Thyroid gland (tissue), 4 donors: ENCODE results near the gene ZER1. TPM values are rescaled to one million over a fixed set of nuclear protein-coding genes. Genes with fewer than 3 reads are reported as not detected.
"Not testable (repeated sequence)": the region's sequence is repeated elsewhere in the genome, so short reads cannot be mapped to it uniquely, and the experiment has no call there.

ENCODE experiments used
- DNase-seq, 2 donors: peaks; one replicate each; pipeline ENCODE4 v3.0.0-alpha.2; 2019
- H3K27ac ChIP-seq, 3 donors: fragments of 200-600 bp; sonication (generic); 1 replicate in 2 of 3; 2 replicates in 1 of 3; pipeline ENCODE4 v1.5.1; 2016 to 2019; ENCODE audit warnings: mild to moderate bottlenecking in 1 of 3, moderate library complexity in 1 of 3
- H3K27me3 ChIP-seq: fragments of 200-600 bp; sonication (generic); one replicate; pipeline ENCODE4 v1.5.1; 2019
- H3K36me3 ChIP-seq, 2 donors: fragments of 200-600 bp; sonication (generic); one replicate each; pipeline ENCODE4 v1.5.1; 2016 to 2019
- H3K4me1 ChIP-seq, 2 donors: fragments of 200-600 bp; sonication (generic); one replicate each; pipeline ENCODE4 v1.5.1; 2017 to 2019
- H3K4me3 ChIP-seq, 3 donors: fragments of 200-600 bp; sonication (generic); replicated peaks in 1 of 3; 1 replicate in 2 of 3; 2 replicates in 1 of 3; pipeline ENCODE4 v1.5.1; 2016; ENCODE audit warnings: mild to moderate bottlenecking in 1 of 3
- H3K9me3 ChIP-seq: fragments of 200-600 bp; sonication (generic); one replicate; pipeline ENCODE4 v1.5.1; 2017
- CTCF ChIP-seq, 6 experiments: fragments of 200-600 bp in 3 of 6; fragments of 450-650 bp in 3 of 6; sonication (generic) in 3 of 6; IDR thresholded peaks; one replicate each; pipeline ENCODE4 v1.5.1; 2016 to 2019; ENCODE audit warnings: antibody characterized with exemption in 6 of 6, mild to moderate bottlenecking in 2 of 6, inconsistent platforms in 1 of 6, moderate library complexity in 1 of 6
- POLR2A ChIP-seq, 2 donors: fragments of 450-650 bp; IDR thresholded peaks; one replicate each; pipeline ENCODE4 v1.6.1; 2017; ENCODE audit warnings: antibody characterized with exemption in 2 of 2, mild to moderate bottlenecking in 2 of 2, moderate library complexity in 1 of 2
- WGBS, 2 donors: methylation state at CpG; one replicate each; pipeline ENCODE4 v1.1.5; 2017; 5-methylcytosine and 5-hydroxymethylcytosine counted together
- intact Hi-C: fragments of 100-400 bp; cut with DNase I; formaldehyde crosslinking; loops from one replicate; pipeline ENCODE4 v1.15.1; 2023
- total RNA-seq, 4 donors: library from RNA; depleted of rRNA; stranded (reverse); fragments of >200 nt; gene quantifications; one replicate each; pipeline ENCODE4 v1.2.3, GENCODE V29; 2016

ZER1 gene
- total RNA-seq, 4 donors from 2014 or later: 45.1 to 129 (median 70.2) TPM

- peaks cover 0 to 2% of the 10 kb centered on the region in 2 donors for H3K4me1 ChIP-seq
- H3K4me3 ChIP-seq: no peak overlapping the region
- H3K27ac ChIP-seq: no peak overlapping the region
- intact Hi-C loops: no loop called here
- WGBS, 2 donors: 78 to 79% methylated on average over 8 of the region's 8 CpGs
- TF ChIP-seq POLR2A (IDR thresholded peaks at IDR 0.05) (no peak), CTCF (IDR thresholded peaks at IDR 0.05) (no peak)
- DNase-seq: no peak
- no peaks in the 10 kb centered on the region for H3K27me3 ChIP-seq
- H3K36me3 ChIP-seq: peaks cover 23 to 38% of the 10 kb centered on the region in 2 donors
- no peaks in the 10 kb centered on the region for H3K9me3 ChIP-seq
These were observed 74.6 kb downstream of the ZER1 start for GRCh38 chr9:128696923-128697707.

GRCh38 chr9:128694344-128694743 lies 77.4 kb downstream of the ZER1 start:
- Histone ChIP-seq H3K27me3 (no peaks in the 10 kb centered on the region), H3K9me3 (no peaks in the 10 kb centered on the region), H3K4me3 (no peak overlapping the region), H3K27ac (no peak overlapping the region), H3K4me1 (peaks cover 11 to 14% of the 10 kb centered on the region in 2 donors), H3K36me3 (peaks cover 28 to 44% of the 10 kb centered on the region in 2 donors)
- intact Hi-C loops: no loop called here
- DNase-seq: no peak
- TF ChIP-seq CTCF (IDR thresholded peaks at IDR 0.05): no peak
- no peak for TF ChIP-seq POLR2A (IDR thresholded peaks at IDR 0.05)
- 85 to 87% methylated on average over 6 of the region's 6 CpGs for WGBS, 2 donors

GRCh38 chr9:128693738-128694137 lies 78.0 kb downstream of the ZER1 start:
- intact Hi-C loops: not testable (repeated sequence)

GRCh38 chr9:128690684-128691034 lies 81.1 kb downstream of the ZER1 start:
- WGBS, 2 donors: 19 to 20% methylated on average over 5 of the region's 5 CpGs
- intact Hi-C loops: no loop called here
- H3K27ac ChIP-seq: peak overlapping the region in 2 of 3 donors; percentile 12 to 52

More at GRCh38 chr9:128693738-128694137, 78.0 kb downstream of the ZER1 start:
- 86 to 93% methylated on average over 3 of the region's 3 CpGs for WGBS, 2 donors
- DNase-seq, H3K27ac ChIP-seq, H3K9me3 ChIP-seq, H3K27me3 ChIP-seq, H3K4me3 ChIP-seq: not testable (repeated sequence)
- peaks cover 11 to 14% of the 10 kb centered on the region in 2 donors for H3K4me1 ChIP-seq
- peaks cover 28 to 44% of the 10 kb centered on the region in 2 donors for H3K36me3 ChIP-seq

More at GRCh38 chr9:128690684-128691034, 81.1 kb downstream of the ZER1 start:
- no peaks in the 10 kb centered on the region for H3K9me3 ChIP-seq
- peaks cover 28 to 38% of the 10 kb centered on the region in 2 donors for H3K36me3 ChIP-seq
- DNase-seq: no peak
- peak overlapping the region; percentile 19 to 89 (median 43) for H3K4me3 ChIP-seq
- TF ChIP-seq CTCF (IDR thresholded peaks at IDR 0.05): no peak
- TF ChIP-seq POLR2A (IDR thresholded peaks at IDR 0.05): no peak
- peaks cover 26 to 31% of the 10 kb centered on the region in 2 donors for H3K4me1 ChIP-seq
- H3K27me3 ChIP-seq: no peaks in the 10 kb centered on the region
